Activated CD8-positive, alpha-beta memory T cell treated with anti-CD3 and anti-CD28 coated beads for 48 hours (primary cell): Measurements from ENCODE around the gene ZNG1C.
"Not testable (repeated sequence)": the region's sequence is repeated elsewhere in the genome, so short reads cannot be mapped to it uniquely, and the experiment has no call there.

Experiments
- DNase-seq, 3 experiments: peaks; one replicate each; pipeline ENCODE4 v3.0.0-alpha.2; 2020; ENCODE audit warnings: low read depth in 2 of 3, low spot score in 2 of 3

ZNG1C gene

DNA sequence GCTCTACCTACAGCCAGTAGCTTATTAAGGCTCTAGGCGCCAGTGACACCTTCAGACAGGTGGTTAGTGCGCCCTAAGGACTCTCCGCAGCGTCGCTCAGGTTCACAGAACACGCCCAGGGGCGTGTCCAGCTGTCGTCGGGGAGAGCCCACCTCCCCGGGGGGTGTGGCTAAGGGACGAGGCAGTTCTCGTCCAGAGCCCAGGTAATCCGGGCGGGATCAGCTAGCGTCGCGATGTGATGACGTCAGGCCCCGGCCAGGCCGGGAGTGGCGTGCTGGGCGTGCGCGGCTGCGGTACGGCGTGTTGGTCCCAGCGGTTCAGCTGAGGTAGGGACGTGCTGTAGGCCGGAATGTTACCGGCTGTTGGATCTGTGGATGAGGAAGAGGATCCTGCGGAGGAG lies at the start of gene ZNG1C:
Gene ZNG1C, plus strand, starts transcription at position 301 of the 400 bp plus-strand sequence. Its CDS starts 49 bp downstream, at position 350.
- not testable (repeated sequence) for DNase-seq

GRCh38 chr9:68242437-68242836 lies 654 bp downstream of the ZNG1C start:
- DNase-seq, result not testable (repeated sequence)

- DNase-seq, result not testable (repeated sequence)
Observed at GRCh38 chr9:68281041-68281440, 39.3 kb downstream of the ZNG1C start.

GRCh38 chr9:68302567-68302966 lies 60.8 kb downstream of the ZNG1C start, which contains the start of gene FOXD4L3:
FOXD4L3 (plus strand) TSS chr9:68302867; CDS start chr9:68302952, 85 bp downstream.
- not testable (repeated sequence) for DNase-seq

DNA sequence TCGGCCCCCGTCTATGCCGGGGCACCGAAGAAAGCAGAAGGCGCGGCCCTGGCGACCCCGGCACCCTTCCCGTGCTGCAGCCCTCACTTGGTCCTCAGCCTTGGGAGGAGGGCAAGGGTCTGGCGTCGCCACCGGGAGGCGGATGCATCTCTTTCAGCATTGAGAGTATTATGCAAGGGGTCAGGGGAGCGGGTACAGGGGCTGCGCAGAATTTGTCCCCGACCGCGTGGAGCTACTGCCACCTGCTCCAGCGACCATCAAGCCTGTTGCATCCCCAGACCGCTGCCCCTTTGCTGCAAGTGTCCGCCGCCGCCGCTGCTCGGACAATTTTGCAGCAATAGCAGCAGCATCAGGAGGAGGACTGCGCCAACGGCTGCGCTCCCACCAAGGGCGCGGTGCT lies 62.0 kb downstream of the ZNG1C start:
- DNase-seq, result not testable (repeated sequence)

DNA sequence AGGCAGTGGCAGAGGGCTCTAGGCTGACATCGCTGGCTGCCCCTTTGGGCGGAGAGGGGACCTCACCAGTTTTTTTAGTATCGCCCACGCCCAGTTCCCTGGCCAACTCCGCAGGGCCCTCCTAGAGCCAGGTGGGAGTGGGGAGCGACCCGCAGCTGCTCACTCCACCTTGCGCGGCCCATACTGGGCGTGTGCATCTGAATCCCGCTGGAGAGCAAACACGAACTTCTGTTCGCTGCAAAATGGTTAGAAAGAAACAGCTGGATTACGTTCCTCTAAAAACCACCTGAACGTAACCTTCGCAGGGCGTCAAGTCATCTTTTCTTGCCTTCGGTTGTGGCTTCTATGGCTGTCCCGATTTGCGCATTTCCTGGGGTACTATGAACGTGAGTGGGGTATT lies 62.4 kb downstream of the ZNG1C start:
- DNase-seq, result not testable (repeated sequence)

- not testable (repeated sequence) for DNase-seq
Observed at GRCh38 chr9:68304777-68305176, 63.0 kb downstream of the ZNG1C start.

- not testable (repeated sequence) for DNase-seq
Observed at GRCh38 chr9:68305680-68306285, 64.0 kb downstream of the ZNG1C start.

- DNase-seq, result not testable (repeated sequence)
Observed at GRCh38 chr9:68306391-68306964, 64.7 kb downstream of the ZNG1C start.

DNA sequence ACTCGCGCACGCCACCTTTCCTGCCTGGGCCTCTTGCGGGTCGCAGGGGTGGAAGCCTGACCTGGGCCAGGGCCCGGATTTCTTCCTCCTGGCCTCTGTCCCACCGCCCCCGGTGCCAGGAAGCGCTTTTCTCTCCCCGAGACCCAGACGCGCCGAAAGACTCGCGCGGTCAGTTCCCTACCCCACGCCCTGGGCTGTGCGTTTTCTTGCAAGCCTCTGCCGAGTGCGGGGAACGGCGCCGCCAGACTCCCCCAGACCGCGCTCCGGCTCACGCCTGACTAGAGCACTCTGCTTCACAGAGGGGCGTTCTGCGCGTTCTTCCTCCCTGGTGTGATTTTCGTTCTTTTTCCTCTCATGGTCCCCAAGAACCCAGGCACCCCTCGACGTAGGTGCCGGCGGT lies 65.3 kb downstream of the ZNG1C start:
- DNase-seq, result not testable (repeated sequence)

GRCh38 chr9:68307654-68308053 lies 65.9 kb downstream of the ZNG1C start:
- DNase-seq, result not testable (repeated sequence)

DNA sequence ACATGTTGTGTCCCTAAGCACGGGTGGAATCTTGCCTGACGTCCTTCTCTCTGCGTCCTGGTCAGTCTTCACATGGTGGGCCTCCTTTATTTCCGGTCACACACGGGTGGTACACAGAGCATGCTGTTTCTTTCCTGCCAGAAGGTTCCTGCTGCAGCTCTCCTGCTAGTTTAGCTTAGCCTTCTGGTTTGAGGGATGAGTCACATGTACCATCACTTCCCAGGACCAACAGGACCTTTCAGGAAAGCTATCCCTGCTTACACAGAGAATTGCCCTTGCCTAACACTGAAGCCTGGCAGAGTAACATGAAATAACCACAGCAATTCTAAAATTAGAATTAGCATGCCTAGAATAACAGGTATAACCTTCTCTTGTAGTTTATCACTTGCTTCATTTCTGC lies 69.4 kb downstream of the ZNG1C start:
- DNase-seq, result not testable (repeated sequence)

DNA sequence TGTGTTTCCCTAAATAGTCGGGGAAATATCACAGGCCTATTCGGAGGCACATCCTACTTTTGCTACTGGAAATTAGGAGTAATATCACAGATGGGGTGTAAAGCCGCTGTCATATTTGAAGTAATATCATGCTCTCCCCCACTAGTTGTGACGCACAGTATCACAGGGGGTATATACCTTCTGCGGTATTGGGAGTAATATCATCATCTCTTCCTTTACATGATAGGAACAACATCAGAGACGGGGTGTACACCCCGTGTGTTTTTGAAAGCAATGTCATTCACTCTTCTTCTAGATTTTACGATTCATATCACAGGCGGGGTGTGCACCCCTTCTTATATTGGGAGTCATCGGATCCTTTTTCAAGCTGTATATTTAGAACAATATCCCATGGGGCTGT lies 76.4 kb downstream of the ZNG1C start:
- DNase-seq, result not testable (repeated sequence)

- DNase-seq, result not testable (repeated sequence)
Observed at GRCh38 chr9:68323749-68324148, 82.0 kb downstream of the ZNG1C start.

GRCh38 chr9:68324518-68324917 lies 82.7 kb downstream of the ZNG1C start:
- DNase-seq, result not testable (repeated sequence)

DNA sequence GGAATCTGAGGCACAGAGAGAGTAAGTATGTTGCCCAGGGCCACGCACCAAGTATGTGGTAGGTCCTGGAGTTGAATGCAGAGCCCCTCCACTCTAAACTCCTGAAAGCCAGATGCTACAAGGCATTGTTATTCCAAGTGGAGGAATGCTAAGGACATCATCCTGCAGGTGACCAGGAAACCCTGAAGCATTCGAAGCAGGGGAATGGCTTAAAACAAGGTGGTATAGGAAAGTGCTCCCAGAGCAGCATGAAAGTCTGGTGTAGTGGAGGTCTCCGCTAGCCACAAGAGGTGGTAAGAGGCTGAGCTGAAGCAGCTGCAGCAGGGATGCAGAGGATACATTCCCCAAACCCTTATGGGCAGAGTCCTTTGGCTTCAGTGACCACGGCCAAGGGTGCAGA lies 87.3 kb downstream of the ZNG1C start:
- not testable (repeated sequence) for DNase-seq

GRCh38 chr9:68330531-68331173 lies 88.9 kb downstream of the ZNG1C start:
- DNase-seq, result not testable (repeated sequence)

- DNase-seq, result not testable (repeated sequence)
Observed at GRCh38 chr9:68332122-68332521, 90.3 kb downstream of the ZNG1C start.

DNA sequence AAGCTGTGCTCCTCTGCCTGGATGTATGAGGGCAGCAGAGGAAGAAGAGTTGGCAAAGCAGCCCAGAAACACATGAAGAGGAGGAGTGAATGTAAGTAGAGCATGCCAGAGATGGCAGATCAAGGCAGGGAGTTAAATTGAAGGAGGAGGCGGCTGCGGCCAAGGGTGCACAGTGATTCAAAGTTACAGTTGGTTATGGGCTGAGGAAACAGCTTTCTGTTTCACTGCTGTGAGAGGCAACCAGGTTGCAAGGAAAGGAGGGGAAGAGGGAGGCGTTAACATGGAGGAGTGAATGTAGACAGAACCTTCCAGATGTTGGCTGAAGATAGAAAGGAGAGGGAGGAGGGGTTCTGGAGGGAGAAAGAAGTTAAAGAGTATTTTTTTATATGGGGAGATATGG lies 94.2 kb downstream of the ZNG1C start:
- not testable (repeated sequence) for DNase-seq

GRCh38 chr9:68336639-68337339 lies 95.0 kb downstream of the ZNG1C start:
- not testable (repeated sequence) for DNase-seq

DNA sequence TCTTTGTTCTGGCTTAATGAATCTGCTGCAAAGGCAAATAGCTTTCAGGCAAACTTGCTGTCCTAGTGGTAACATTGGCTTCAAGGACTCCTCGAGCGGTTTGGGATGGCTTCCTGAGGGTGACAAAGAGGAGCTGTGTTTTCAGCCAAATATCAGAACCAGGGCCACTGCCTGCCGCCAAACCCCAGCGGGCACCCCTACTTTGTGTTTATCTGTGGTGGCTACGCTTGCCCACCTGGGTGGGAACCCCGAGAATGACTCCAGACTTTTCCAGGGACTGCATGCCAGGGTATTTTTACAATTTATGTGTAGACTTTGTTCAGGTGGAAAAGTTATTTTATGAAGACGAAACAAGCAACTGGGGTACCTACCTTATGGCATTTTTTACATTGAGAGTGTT lies 96.2 kb downstream of the ZNG1C start:
- DNase-seq, result not testable (repeated sequence)
